K562 (cell line): ENCODE measurements around the gene TIGIT. TPM values are rescaled to one million over a fixed set of nuclear protein-coding genes. Genes with fewer than 3 reads are reported as not detected.

Experiments used
- ATAC-seq: fragments of 200-7000 bp; cut with Tn5 transposase; 3 replicates; pipeline ENCODE4 v1.9.1; 2020; ENCODE audit warnings: moderate library complexity
- BruUV-seq: library from RNA; stranded (reverse); fragments of 400-500 nt; replicated peaks from 2 replicates; lab custom pipeline; 2021; lab: Mats Ljungman, UMichigan
- CTCF ChIA-PET: fragments of 300-600 bp; formaldehyde crosslinking; extraction: SDS; loops from one replicate; lab custom pipeline; 2021; ENCODE audit warnings: low intra/inter-chr PET ratio; lab: Yijun Ruan, JAX
- POLR2A ChIA-PET: fragments of 300-600, 350-650 bp; sonication (Branson Sonifier 250); formaldehyde crosslinking; extraction: SDS; loops from one replicate; lab custom pipeline; 2021; ENCODE audit warnings: antibody characterized with exemption, inconsistent platforms; lab: Yijun Ruan, JAX
- DNase-seq, 4 experiments: peaks; one replicate each; pipeline versions ENCODE4 v3.0.0 to v3.0.0-alpha.2; 2011 to 2018; ENCODE audit warnings: low spot score in 3 of 4, mixed read lengths in 3 of 4; ENCODE audit errors: extremely low read depth in 1 of 4
- FAIRE-seq: peaks from 2 replicates; lab custom pipeline; 2011; peaks lifted over from hg19 to GRCh38; lab: Jason Lieb, UNC
- H2AFZ ChIP-seq: 2 replicates; pipeline ENCODE4 v1.6.0; 2011; ENCODE audit warnings: low read depth, low read length, control low read depth, inconsistent platforms
- H3K27ac ChIP-seq: fragments of 200-600 bp; 3 replicates; pipeline ENCODE4 v1.8.0; 2011; ENCODE audit warnings: low read depth, mild to moderate bottlenecking, control low read depth, inconsistent platforms, low read length, moderate library complexity, mixed read lengths; ENCODE audit errors: extremely low read depth
- H3K27me3 ChIP-seq, 2 experiments: fragments of 300-600 bp in 1 of 2; 2 replicates in 1 of 2; 3 replicates in 1 of 2; pipeline versions ENCODE4 v1.6.0 to v1.8.0; 2011; ENCODE audit warnings: inconsistent platforms in 2 of 2, low read length in 2 of 2, mild to moderate bottlenecking in 1 of 2, mixed read lengths in 1 of 2, moderate library complexity in 1 of 2; ENCODE audit not compliant: control insufficient read depth in 2 of 2, insufficient read depth in 2 of 2
- H3K36me3 ChIP-seq: fragments of 300-600 bp; 3 replicates; pipeline ENCODE4 v1.8.0; 2011; ENCODE audit warnings: mild to moderate bottlenecking, low read length, inconsistent platforms; ENCODE audit not compliant: control insufficient read depth, insufficient read depth
- H3K4me1 ChIP-seq, 2 experiments: fragments of 200-600 bp in 1 of 2; replicated peaks in 1 of 2; 2 replicates in 1 of 2; 3 replicates in 1 of 2; pipeline versions ENCODE4 v1.5.1 to v1.8.0; 2011; ENCODE audit warnings: inconsistent platforms in 2 of 2, low read length in 2 of 2, mild to moderate bottlenecking in 1 of 2, mixed read lengths in 1 of 2, moderate library complexity in 1 of 2; ENCODE audit not compliant: control insufficient read depth in 2 of 2, insufficient read depth in 2 of 2
- H3K4me2 ChIP-seq: 2 replicates; pipeline ENCODE4 v1.6.1; 2011; ENCODE audit warnings: low read length, control low read depth, inconsistent platforms, mixed read lengths; ENCODE audit not compliant: insufficient read depth
- H3K4me3 ChIP-seq: fragments of 200-600 bp; sonication (generic), shearing (Covaris generic); 2 replicates; pipeline ENCODE4 v1.5.1; 2016; ENCODE audit warnings: control low read depth, inconsistent platforms
- H3K79me2 ChIP-seq: fragments of 200-600 bp; 3 replicates; pipeline ENCODE4 v1.8.0; 2011; ENCODE audit warnings: low read length, inconsistent platforms; ENCODE audit not compliant: control insufficient read depth, insufficient read depth
- H3K9ac ChIP-seq, 2 experiments: 2 replicates each; pipeline versions ENCODE4 v1.6.0 to v1.6.1; 2011; ENCODE audit warnings: low read depth in 2 of 2, low read length in 2 of 2, control low read depth in 1 of 2, inconsistent platforms in 1 of 2, mild to moderate bottlenecking in 1 of 2, mixed read lengths in 1 of 2; ENCODE audit not compliant: insufficient read depth in 1 of 2
- H3K9me1 ChIP-seq: one replicate; pipeline ENCODE4 v1.6.0; 2011; ENCODE audit warnings: inconsistent platforms, mild to moderate bottlenecking, low read length, moderate library complexity; ENCODE audit not compliant: control insufficient read depth, insufficient read depth
- H3K9me3 ChIP-seq: replicated peaks from 2 replicates; pipeline ENCODE4 v1.5.1; 2011; ENCODE audit warnings: low read depth, low read length, inconsistent platforms; ENCODE audit not compliant: control insufficient read depth, insufficient read depth
- H4K20me1 ChIP-seq: replicated peaks from 2 replicates; pipeline ENCODE4 v1.6.1; 2011; ENCODE audit warnings: low read length, inconsistent platforms, mixed read lengths; ENCODE audit not compliant: control insufficient read depth, insufficient read depth
- CAMTA2 ChIP-seq: fragments of 250-450 bp; sonication (Bioruptor Pico); conservative IDR thresholded peaks from 2 replicates; pipeline ENCODE4 v1.5.1; 2022
- CBX1 ChIP-seq: sonication (generic); IDR thresholded peaks from 2 replicates; pipeline ENCODE4 v1.6.1; 2016; ENCODE audit warnings: antibody characterized with exemption, low read depth, mild to moderate bottlenecking
- DPF2 ChIP-seq: fragments of 450-650 bp; IDR thresholded peaks from 2 replicates; pipeline ENCODE4 v1.6.1; 2016
- E2F5 ChIP-seq: sonication (generic); formaldehyde crosslinking; IDR thresholded peaks from 2 replicates; pipeline ENCODE4 v1.8.0; 2022; ENCODE audit warnings: mild to moderate bottlenecking, missing genetic modification reagents
- ELF1 ChIP-seq: fragments of 200-800 bp; sonication (Bioruptor generic); IDR thresholded peaks from 2 replicates; pipeline ENCODE4 v1.6.1; 2016; ENCODE audit warnings: missing genetic modification characterization, missing compliant biosample characterization
- GTF2E2 ChIP-seq: fragments of 200-800 bp; sonication (Bioruptor generic); IDR thresholded peaks from 2 replicates; pipeline ENCODE4 v1.6.1; 2016; ENCODE audit warnings: missing genetic modification characterization, missing compliant biosample characterization
- HDAC6 ChIP-seq: IDR thresholded peaks from 2 replicates; pipeline ENCODE4 v1.6.1; 2012; ENCODE audit warnings: low read depth, mild to moderate bottlenecking, control low read depth, inconsistent platforms, low read length, moderate library complexity
- HLTF ChIP-seq: fragments of 450-650 bp; IDR thresholded peaks from 2 replicates; pipeline ENCODE4 v1.6.1; 2016
- KDM5B ChIP-seq: fragments of 200-600 bp; sonication (generic); IDR thresholded peaks from 2 replicates; pipeline ENCODE4 v1.6.1; 2012; ENCODE audit warnings: low read depth, mild to moderate bottlenecking, moderate library complexity, low read length, control low read depth, inconsistent platforms; ENCODE audit not compliant: insufficient replicate concordance
- LEF1 ChIP-seq: fragments of 450-650 bp; IDR thresholded peaks from 2 replicates; pipeline ENCODE4 v1.6.1; 2016; ENCODE audit warnings: mild to moderate bottlenecking
- MLX ChIP-seq, 2 experiments: fragments of 450-650 bp in 1 of 2; sonication (generic) in 1 of 2; formaldehyde crosslinking; conservative IDR thresholded peaks; 2 replicates each; pipeline versions ENCODE4 v1.4.0 to v1.8.1; 2020 to 2022; ENCODE audit warnings: mild to moderate bottlenecking in 1 of 2, missing genetic modification reagents in 1 of 2
- NONO ChIP-seq, 2 experiments: fragments of 200-400 bp in 1 of 2; fragments of 450-650 bp in 1 of 2; formaldehyde crosslinking in 1 of 2; IDR thresholded peaks; 2 replicates each; pipeline ENCODE4 v1.6.1; 2017; ENCODE audit warnings: low read depth in 2 of 2, mild to moderate bottlenecking in 2 of 2, moderate library complexity in 2 of 2, low read length in 1 of 2
- OTX1 ChIP-seq: fragments of 450-650 bp; formaldehyde crosslinking; IDR thresholded peaks from 2 replicates; pipeline ENCODE4 v1.4.0; 2022; ENCODE audit warnings: mild to moderate bottlenecking
- POU5F1 ChIP-seq: fragments of 150-350 bp; IDR thresholded peaks from 2 replicates; pipeline ENCODE4 v1.6.1; 2014; ENCODE audit warnings: borderline replicate concordance, low read length, low read depth, mild to moderate bottlenecking; ENCODE audit not compliant: partially characterized antibody
- TRIM24 ChIP-seq, 2 experiments: fragments of 450-650 bp; IDR thresholded peaks; 2 replicates each; pipeline ENCODE4 v1.6.1; 2016
- ZNF23 ChIP-seq: fragments of 250-450 bp; sonication (Bioruptor Pico); IDR thresholded peaks from 2 replicates; pipeline ENCODE4 v1.4.0; 2020; ENCODE audit warnings: mild to moderate bottlenecking
- WGBS: fragments of 100-300 bp; shearing (Covaris generic); methylation state at CpG from one replicate; pipeline ENCODE4 v1.1.6; 2016; ENCODE audit warnings: low coverage, mixed read lengths; ENCODE audit not compliant: insufficient coverage; ENCODE audit errors: missing lambda C conversion rate; 5-methylcytosine and 5-hydroxymethylcytosine counted together
- in situ Hi-C: fragments of 300-500 bp; cut with MboI; formaldehyde crosslinking; loops from 4 replicates; pipeline ENCODE4 v1.15.0; 2018; ENCODE audit warnings: inconsistent platforms, mixed read lengths
- intact Hi-C: fragments of 100-400 bp; cut with micrococcal nuclease; formaldehyde crosslinking; loops from 2 replicates; pipeline ENCODE4 v1.14.2; 2022
- polyA plus RNA-seq, 8 experiments: library from polyadenylated mRNA; depleted of rRNA in 4 of 8; stranded (reverse) in 5 of 8; unstranded in 3 of 8; fragments of >200 nt; fragmentation: Nextera tagmentation in 2 of 8; fragmentation: Illumina TruSeq in 1 of 8; extraction: Ambion mirVana in 2 of 8; extraction: Trizol in 1 of 8; gene quantifications; 2 replicates each; pipeline versions ENCODE4 v1.2.1 to v1.2.3, GENCODE V29; 2011 to 2014; ENCODE audit warnings: inconsistent platforms in 1 of 8, missing spikeins in 1 of 8
- total RNA-seq, 7 experiments: library from RNA; depleted of rRNA in 6 of 7; stranded (reverse); fragments of >200 nt in 6 of 7; fragmentation: Illumina TruSeq in 2 of 7; extraction: Trizol in 2 of 7; gene quantifications; 2 replicates each; pipeline versions ENCODE4 v1.2.1 to v1.2.3, GENCODE V29; 2011 to 2021; ENCODE audit warnings: low replicate concordance in 1 of 7

Gene TIGIT
- total and polyA plus RNA-seq, 9 of the 15 experiments (the other 6 are each of a cell fraction or from before 2014, with no cell fraction given), result 0.11 TPM; not detected in 8

- POLR2A ChIA-PET, result no interaction called here
- H3K4me2 ChIP-seq, result no peak overlapping the region
- no peaks in the 10 kb centered on the region for H3K79me2 ChIP-seq
- no peak overlapping the region for H3K4me3 ChIP-seq
- BruUV-seq, result no TSS peak
- DNase-seq (no peak), FAIRE-seq (no peak), ATAC-seq (no peak)
- H3K9ac ChIP-seq, result no peak overlapping the region
- no peaks in the 10 kb centered on the region for H3K9me3 ChIP-seq
- intact Hi-C loops, result no loop called here
- TF ChIP-seq GTF2E2 (tag), result no peak
- TF ChIP-seq OTX1, result no peak
- no peak for TF ChIP-seq CBX1
- no peak for TF ChIP-seq MLX (CRISPR knock-in tag; conservative IDR thresholded peaks at IDR 0.05)
- no peak for TF ChIP-seq TRIM24 (IDR thresholded peaks at IDR 0.05)
- no peak for TF ChIP-seq NONO (IDR thresholded peaks at IDR 0.05; ENCODE audit: low read depth in 2 of 2, low read length in 1 of 2)
- no peak for TF ChIP-seq CAMTA2 (CRISPR knock-in tag)
- TF ChIP-seq HDAC6, result no peak
- TF ChIP-seq POU5F1, result no peak
- TF ChIP-seq E2F5, result no peak
- no peak for TF ChIP-seq DPF2
- TF ChIP-seq ELF1 (tag), result no peak
- TF ChIP-seq KDM5B, result no peak
- no peak for TF ChIP-seq HLTF
- no peak for TF ChIP-seq LEF1
- no peak for TF ChIP-seq ZNF23 (CRISPR knock-in tag)
- H3K36me3 ChIP-seq, result no peaks in the 10 kb centered on the region
- in situ Hi-C loops, result no loop called here
- no peak overlapping the region for H2AFZ ChIP-seq
- CTCF ChIA-PET, result no interaction called here
- no peaks in the 10 kb centered on the region for H4K20me1 ChIP-seq
- H3K27ac ChIP-seq, result no peak overlapping the region
- no peaks in the 10 kb centered on the region for H3K9me1 ChIP-seq
- 0% methylated on average over 1 of the region's 1 CpG for WGBS
- H3K4me1 ChIP-seq, result no peaks in the 10 kb centered on the region
- H3K27me3 ChIP-seq, result no peaks in the 10 kb centered on the region
These were observed 40.9 kb upstream of the TIGIT start for GRCh38 chr3:114252954-114253353.
